HTERT RPE-1 (cell line): ENCODE measurements around the gene TP53BP1.

Experiments used
- in situ Hi-C: fragments of 300-500 bp; cut with MboI; formaldehyde crosslinking; loops from 4 replicates; pipeline ENCODE4 v1.14.3; 2020; ENCODE audit warnings: low sequenced_read_pairs

The TP53BP1 gene

GRCh38 chr15:43493703-43494472 lies 932 bp upstream of the TP53BP1 start:
- in situ Hi-C loops, result no loop called here

DNA sequence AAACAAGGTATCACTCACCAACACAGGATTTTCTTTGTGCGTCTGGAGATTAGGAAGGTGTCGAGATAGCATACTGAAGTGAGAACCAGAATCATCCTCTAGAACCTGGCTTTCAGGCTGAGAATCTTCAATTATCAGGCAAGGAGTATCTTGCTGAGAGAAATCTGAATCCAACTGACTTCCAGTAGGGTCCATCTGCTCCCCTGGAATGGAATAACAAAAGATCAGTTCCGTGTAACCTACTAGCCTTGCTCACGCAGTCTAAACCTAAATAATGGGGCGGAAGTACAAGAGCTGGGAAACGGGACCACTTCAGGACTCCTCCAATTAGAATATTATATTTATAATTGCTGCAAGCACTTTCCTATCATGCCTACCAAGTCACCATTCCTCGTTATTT lies 690 bp downstream of the TP53BP1 start:
- in situ Hi-C loops, result no loop called here

DNA sequence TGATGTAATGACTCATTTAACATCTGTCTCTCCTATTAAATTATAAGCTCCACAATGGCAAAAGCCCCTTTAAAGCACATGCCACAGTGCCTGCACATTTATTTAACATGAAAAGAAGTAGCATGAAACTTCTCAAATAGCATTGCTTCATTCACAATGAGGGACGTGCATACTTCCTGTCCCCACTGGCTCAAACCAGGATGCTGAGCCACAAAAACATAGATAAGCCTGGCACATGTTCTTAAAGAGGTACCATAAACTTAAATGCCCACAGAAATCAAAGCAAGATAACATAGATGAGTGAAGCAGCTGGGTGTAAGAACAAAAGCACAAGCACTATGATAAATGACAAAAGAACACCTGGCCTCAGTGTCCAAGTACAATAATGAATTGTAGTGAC lies 3.8 kb downstream of the TP53BP1 start:
- in situ Hi-C loops, result no loop called here

- in situ Hi-C loops, result no loop called here
Measured at GRCh38 chr15:43488790-43489189, 4.2 kb downstream of the TP53BP1 start.

DNA sequence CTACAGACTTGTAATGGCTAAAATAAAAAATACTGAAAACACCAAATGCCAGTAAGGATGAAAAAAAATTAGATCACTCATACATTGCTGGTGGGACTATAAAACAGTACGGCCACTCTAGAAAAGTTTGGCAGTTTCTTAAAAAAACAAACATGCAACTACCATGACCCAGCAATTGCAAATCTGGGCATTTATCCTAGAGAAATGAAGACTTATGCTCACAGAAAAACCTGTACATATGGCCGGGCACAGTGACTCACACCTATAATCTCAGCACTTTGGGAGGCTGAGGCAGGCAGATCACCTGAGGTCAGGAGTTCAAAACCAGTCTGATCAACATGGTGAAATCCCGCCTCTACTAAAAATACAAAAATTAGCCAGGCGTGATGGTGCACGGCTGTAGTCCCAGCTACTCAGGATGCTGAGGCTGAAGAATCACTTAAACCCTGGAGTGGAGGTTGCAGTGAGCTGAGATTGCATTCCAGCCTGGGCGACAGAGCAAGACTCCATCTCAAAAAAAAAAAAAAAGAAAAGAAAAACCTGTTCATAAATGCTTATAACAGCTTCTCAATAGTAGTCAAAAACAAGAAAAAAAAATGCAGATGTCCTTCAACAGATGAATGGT lies 5.6 kb downstream of the TP53BP1 start:
- in situ Hi-C loops, result no loop called here

GRCh38 chr15:43484455-43484854 lies 8.5 kb downstream of the TP53BP1 start:
- in situ Hi-C loops, result no loop called here

DNA sequence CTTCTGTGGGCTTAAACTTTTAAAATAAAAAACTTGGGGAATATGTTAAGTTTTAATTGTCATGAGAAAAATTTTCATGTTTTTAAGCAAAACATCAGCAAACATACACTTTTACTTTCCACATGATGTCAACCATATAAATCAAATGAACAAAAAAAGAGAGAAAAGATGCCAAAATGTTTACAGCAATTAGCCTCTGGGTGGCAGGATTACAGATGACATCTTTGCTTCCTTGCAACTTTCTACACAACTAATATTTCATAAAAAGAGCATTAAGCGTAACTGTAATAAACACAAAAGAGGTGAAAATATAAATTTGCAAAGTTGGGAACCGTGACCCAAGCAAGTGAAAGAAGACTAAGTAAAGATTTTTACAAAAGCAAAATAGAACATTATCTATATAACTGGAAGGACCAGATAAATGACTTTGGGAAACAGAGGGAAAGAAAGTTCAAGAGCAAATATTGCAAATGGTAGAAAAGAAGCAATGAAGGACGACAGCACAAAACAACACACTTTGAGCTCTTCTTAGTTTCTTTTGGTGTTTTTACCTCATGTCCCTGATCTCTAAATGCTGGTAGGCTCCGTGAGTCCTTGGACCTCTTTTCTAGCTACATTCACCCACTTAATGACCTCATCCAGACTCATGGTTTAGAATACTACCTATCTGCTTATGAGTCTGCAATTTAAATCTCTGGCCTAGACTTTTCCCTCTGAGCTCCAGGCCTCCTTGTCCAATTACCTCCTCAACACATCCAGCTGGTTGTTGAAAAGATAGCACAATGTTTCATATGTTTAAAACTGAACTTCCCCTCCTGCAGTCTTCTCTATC lies 9.4 kb downstream of the TP53BP1 start:
- in situ Hi-C loops, result no loop called here

DNA sequence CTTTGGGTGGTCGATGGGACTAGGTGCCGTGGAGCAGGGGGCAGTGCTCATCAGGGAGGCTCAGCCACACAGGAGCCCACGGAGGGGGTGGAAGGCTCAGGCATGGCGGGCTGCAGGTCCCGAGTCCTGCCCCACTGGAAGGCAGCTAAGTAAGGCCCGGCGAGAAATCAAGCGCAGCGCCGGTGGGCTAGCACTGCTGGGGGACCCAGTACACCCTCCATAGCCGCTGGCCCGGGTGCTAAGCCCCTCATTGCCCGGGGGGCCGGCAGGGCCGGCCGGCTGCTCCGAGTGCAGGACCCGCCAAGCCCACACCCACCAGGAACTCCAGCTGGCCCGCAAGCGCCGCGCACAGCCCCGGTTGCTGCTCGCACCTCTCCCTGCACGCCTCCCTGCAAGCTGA lies 19.1 kb downstream of the TP53BP1 start:
- in situ Hi-C loops, result no loop called here

DNA sequence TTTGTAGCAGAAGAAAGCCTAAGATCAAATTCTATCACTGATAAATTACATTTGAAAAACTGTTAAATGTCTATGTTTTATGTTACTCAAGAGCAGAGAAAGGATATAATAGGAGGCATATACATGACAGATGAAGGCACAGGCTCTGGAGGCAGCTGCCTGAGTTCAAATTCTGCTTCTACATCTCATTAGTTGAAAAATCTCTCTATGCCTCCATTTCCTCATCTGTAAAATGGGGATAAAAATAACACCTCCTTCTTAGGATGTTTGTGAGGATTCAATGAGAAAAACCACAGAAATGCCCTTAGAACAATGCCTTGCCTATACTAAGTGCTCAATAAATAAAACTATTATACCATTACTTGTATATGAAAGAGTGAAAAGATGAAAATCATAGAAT lies 21.0 kb downstream of the TP53BP1 start:
- in situ Hi-C loops, result no loop called here

GRCh38 chr15:43469867-43470266 lies 23.1 kb downstream of the TP53BP1 start:
- in situ Hi-C loops, result no loop called here

DNA sequence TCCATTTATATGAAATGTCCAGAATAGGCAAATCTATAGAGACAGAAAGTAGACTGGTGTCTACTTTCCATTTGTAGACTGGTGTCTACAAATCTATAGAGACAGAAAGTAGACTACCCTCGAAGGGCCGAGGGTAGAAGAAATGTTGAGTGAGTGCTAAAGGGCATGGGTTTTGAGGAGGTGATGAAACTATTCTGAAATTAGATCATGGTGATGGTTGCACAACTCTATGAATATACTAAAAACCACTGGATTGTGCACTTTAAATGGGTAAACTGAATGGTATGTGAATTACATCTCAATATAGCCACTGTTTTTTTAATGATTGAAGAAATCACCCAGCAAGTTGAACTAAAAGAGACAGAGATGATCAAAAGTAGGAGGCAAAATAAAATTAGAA lies 27.9 kb downstream of the TP53BP1 start:
- in situ Hi-C loops, result no loop called here

DNA sequence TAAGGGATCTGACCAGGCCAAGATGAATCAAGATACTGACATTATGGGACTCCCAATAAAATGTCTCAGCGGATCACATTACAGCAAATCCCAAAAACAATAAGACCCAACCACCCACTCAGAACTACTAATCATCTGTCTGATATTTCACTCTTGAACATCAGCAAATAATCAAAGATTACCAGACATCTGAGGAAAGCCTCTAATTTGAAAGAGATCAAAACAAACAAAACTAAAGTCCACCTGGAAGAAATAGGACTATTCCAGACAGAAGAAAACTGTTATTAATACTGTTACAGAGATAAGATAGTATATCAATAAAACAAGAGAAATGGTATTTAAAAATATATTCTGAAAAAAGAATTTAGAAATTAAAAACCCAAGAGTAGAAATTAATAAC lies 29.0 kb downstream of the TP53BP1 start:
- in situ Hi-C loops, result no loop called here

- in situ Hi-C loops, result no loop called here
Measured at GRCh38 chr15:43463507-43463906, 29.4 kb downstream of the TP53BP1 start.

DNA sequence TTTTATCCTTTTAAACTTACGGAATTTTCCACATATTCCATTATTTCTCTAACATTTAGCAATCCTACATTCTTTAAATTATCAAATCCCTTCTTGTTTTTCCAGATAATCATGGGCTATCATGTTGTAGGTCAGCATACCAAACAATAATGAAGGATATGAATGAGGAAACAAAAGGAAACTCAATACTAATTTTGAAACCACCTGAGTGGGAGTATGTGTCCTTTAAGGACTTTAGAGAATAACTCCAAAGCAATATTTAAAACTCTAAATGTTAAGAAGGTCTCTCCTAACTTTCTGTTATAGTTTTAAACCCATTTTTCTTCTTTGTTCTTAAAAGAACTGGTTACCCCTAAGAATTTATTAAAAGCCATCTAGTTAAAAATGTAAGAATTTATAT lies 43.0 kb downstream of the TP53BP1 start:
- in situ Hi-C loops, result no loop called here

GRCh38 chr15:43446344-43446743 lies 46.6 kb downstream of the TP53BP1 start:
- in situ Hi-C loops, result no loop called here

GRCh38 chr15:43441316-43441715 lies 51.6 kb downstream of the TP53BP1 start:
- in situ Hi-C loops, result no loop called here

DNA sequence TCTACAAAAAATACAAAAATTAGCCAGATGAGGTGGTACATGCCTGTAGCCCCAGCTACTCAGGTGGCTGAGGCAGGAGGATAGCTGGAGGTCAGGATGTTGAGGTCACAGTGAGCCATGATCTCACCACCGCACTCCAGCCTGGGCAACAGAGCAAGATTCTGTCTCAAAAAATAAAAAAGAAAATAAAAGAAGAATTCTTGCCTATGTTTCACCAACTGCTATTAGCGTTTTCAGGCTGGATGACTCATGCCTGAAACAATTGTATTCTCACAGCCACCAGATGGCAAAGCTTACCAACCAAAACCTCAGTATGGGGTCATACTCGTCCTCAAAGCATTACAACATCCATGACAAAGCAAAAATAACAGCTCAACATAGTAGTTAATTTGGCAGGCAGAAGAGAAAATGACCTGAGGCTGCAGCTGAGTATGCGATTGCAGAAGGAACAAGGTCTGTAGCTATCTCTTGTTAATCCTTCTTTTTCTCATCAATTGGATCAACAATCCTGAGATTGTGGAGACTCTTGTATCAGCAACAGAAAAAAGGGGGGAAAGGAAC lies 52.2 kb downstream of the TP53BP1 start:
- in situ Hi-C loops, result no loop called here

DNA sequence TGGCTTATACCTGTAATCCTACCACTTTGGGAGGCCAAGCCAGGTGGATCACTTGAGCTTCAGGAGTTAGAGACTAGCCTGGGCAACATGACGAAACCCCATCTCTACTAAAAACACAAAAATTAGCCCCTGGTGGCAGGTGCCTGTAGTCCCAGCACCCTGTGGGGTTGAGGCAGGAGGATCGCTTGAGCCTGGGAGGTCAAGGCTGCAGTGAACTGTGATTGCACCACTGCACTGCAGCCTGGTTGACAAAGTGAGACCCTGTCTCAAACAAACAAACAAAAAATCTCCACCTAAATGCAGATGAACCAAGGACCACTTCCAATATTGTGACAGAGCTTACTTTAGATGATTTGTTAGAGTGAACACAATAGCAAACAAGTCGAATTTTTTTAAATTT lies 53.7 kb downstream of the TP53BP1 start:
- in situ Hi-C loops, result no loop called here

DNA sequence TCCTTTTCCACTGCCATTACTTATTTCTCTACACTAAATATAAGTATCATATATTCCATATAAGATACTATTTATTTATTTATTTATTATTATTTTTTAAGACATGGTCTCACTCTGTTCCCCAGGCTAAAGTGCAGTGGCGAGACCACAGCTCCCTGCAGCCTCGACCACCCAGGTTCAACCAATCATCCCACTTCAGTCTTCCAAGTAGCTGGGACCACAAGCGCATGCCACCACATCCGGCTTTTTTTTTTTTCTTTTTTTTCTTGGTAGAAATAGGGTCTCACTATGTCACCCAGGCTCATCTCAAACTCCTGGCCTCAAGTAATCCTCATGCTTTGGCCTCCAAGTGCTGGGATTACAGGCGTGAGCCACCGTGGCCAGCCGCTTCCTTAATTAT lies 56.6 kb downstream of the TP53BP1 start:
- in situ Hi-C loops, result no loop called here

DNA sequence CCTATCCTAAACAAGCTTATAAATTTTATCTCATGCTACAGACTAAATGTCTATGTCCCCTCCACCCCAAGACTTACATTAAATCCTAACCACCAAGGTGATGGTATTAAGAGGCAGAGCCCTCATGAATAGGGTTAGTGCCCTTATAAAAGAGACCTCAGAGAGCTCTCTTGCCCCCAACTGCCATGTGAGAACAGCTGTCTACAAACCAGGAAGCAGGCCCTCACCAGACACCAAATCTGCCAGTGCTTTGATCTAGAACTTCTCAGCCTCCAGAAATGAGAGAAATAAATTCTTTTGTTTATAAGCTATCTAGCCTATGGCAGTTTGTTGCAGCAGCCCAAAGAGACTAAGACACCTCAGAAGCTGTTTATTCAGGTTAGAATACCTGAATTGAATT lies 58.5 kb downstream of the TP53BP1 start:
- in situ Hi-C loops, result no loop called here

DNA sequence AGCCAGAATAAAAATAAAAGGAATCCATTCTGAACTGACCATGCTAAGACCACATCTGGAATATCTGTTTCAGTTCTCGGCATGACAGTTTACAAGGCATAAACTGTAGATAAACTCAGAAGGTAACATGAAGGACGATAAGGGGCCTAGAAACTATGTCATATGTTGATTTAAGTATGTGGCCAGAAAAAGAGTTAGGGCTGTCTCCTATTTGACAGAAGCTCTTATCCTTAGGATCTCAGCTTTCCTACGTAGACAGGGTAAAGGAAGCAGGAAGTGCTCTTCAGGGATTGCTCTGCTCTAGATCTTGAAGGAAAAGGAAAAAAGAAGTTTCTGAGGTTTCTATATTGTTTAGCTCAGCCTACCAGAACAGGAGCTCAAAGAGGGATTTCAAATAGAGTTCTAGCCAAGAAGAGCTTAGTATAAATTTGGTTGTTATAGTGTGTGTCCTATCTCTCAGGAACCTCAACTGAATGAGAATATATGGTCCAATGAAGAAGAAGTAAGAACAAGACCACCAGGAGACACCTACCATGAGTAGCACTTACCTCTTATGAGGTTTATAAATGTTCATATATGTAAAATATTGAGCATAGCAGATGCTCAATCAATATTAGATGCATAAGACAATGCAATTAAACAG lies 59.2 kb downstream of the TP53BP1 start:
- in situ Hi-C loops, result no loop called here
